AG04449 (cell line): Measurements from ENCODE around the gene CPA5.
A peak's percentile ranks its signal among the peaks of the same experiment; 100 is the strongest.

Experiments used
- CTCF ChIA-PET: fragments of 350-600 bp; formaldehyde crosslinking; extraction: SDS; loops from one replicate; lab custom pipeline; 2021; ENCODE audit warnings: antibody characterized with exemption; lab: Yijun Ruan, JAX
- POLR2A ChIA-PET: fragments of 400-600, 350-600 bp; formaldehyde crosslinking; extraction: SDS; loops from one replicate; lab custom pipeline; 2020; ENCODE audit warnings: antibody characterized with exemption, inconsistent platforms; lab: Yijun Ruan, JAX
- DNase-seq: peaks from one replicate; pipeline ENCODE4 v3.0.0-alpha.2; 2010; ENCODE audit warnings: low read depth, low spot score
- H3K4me3 ChIP-seq: 2 replicates; pipeline ENCODE4 v1.5.1; 2011; ENCODE audit warnings: low read depth, mild to moderate bottlenecking, control low read depth, low read length
- CTCF ChIP-seq: IDR thresholded peaks from one replicate; pipeline ENCODE4 v1.5.1; 2011; ENCODE audit warnings: mild to moderate bottlenecking, moderate library complexity, low read length, control low read depth, inconsistent platforms; ENCODE audit not compliant: insufficient read depth; ENCODE audit errors: missing control alignments

CPA5 gene

GRCh38 chr7:130400120-130400572 is 55.5 kb downstream of the CPA5 start:
- DNase-seq: peak; percentile 94
- ChIA-PET POLR2A (interaction anchor here (0.6 kb wide), 1 partner anchor 158 kb away, joined by 3 read pairs; no protein-coding TSS in a partner anchor), CTCF (interaction anchor here (0.6 to 1.5 kb wide), 3 partner anchors 14 to 329 kb away, joined by 3 read pairs; no protein-coding TSS in a partner anchor)
- no peak for TF ChIP-seq CTCF
- H3K4me3 ChIP-seq: no peak overlapping the region

DNA sequence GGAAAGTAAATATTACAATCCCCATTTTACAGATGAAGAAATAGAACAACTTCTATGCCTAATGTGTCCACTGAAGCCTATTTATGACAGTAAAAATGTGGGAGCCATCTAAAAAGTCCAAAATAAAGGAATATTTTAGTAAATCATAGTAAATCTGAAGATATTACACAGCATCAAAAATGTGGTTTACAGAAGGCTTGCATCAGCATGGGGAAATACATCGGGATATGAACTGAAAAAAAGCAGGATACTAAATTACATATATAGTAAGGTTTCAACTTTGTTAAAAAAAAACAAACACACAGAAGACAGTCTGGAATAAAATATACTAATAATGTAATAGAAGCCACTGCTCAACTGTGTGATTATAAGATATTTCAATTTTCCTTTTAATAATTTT is 56.5 kb downstream of the CPA5 start:
- no peak for TF ChIP-seq CTCF
- DNase-seq: no peak
- POLR2A ChIA-PET: no interaction called here
- no peak overlapping the region for H3K4me3 ChIP-seq
- CTCF ChIA-PET: interaction anchor here (1.5 kb wide), 1 partner anchor 13 kb away, joined by 3 read pairs; no protein-coding TSS in a partner anchor

GRCh38 chr7:130401578-130401977 is 57.0 kb downstream of the CPA5 start:
- ChIA-PET CTCF (interaction anchor here (1.5 kb wide), 1 partner anchor 12 kb away, joined by 3 read pairs; no protein-coding TSS in a partner anchor), POLR2A (no interaction called here)
- TF ChIP-seq CTCF: no peak
- no peak for DNase-seq
- H3K4me3 ChIP-seq: no peak overlapping the region

DNA sequence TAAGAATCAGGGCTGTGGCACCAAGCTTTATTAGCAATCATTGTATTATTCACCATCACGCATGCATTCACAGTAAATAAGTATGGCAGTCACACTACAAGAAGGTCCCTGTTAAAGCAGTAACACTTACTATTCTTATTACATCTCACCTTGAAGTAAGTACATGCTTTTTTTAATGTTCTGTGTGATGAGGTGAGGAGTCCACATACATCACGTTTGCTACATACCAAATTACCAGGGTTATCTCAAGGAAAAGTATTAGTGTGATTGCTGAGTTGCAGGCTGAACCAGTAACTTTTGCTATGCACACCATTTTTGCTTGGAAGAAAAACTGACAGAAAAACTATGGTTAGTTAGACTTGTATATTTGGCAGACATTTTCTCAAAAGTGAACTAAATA is 60.4 kb downstream of the CPA5 start:
- ChIA-PET CTCF (interaction anchor here (1.1 kb wide), 1 partner anchor 17 kb away, joined by 3 read pairs; no protein-coding TSS in a partner anchor), POLR2A (no interaction called here)
- TF ChIP-seq CTCF: no peak
- DNase-seq: no peak
- no peak overlapping the region for H3K4me3 ChIP-seq

DNA sequence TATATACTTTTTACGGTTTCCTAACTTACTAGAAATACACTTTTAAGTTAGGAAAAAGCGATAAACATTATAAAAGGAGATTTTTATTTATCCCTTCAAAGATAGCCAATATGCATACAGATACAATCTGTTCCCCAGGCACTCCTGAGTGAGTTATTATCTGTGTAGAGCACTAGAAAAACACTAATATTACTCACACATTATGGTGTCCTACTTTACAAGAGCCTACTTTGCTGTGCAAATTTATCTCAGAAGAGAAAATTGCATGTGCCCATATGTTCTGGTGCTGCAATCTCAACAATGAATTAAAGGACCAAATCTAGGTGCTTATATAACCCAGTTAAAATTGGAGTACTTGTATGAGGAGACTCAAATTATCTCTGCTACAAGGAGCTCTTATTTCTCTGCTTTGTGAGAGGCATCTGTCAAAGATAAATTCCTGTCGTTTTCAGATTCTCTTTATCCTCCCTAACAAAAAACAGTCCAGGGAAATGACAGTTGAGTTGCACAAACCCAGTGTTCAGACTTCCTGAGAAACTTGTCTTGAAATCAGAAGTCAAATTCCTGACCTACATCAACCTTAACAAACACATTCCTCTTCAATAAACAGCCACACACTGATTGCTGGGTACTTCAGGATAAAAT is 64.6 kb downstream of the CPA5 start:
- H3K4me3 ChIP-seq: no peak overlapping the region
- TF ChIP-seq CTCF: no peak
- ChIA-PET CTCF (interaction anchor here (0.6 kb wide), 1 partner anchor 533 kb away, joined by 3 read pairs; no protein-coding TSS in a partner anchor), POLR2A (no interaction called here)
- DNase-seq: no peak

DNA sequence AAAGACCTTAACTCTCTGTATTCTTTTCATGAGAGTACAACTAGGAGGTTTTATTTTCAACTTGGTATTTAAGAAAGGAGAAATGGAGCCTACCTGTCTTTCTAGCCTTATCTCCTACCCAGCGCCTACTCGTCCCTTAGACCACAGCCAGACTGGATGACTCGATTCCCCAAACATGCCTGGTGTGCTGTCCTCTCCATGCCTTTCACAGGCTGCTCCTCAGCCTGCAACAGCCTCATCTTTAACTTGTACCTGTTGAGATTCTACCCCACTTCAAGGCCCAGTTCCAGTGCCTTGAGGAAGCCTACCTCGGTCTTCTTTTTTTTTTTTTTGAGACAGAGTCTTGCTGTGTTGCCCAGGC is 65.1 kb downstream of the CPA5 start:
- ChIA-PET CTCF (no interaction called here), POLR2A (no interaction called here)
- DNase-seq: no peak
- TF ChIP-seq CTCF: no peak
- H3K4me3 ChIP-seq: no peak overlapping the region
